NCI-H510A (cell line): ENCODE data around the gene GATA6.

Experiments
- DNase-seq: peaks from one replicate; lab custom pipeline; 2025; lab: John Stamatoyannopoulos, UW

GATA6 gene

DNA sequence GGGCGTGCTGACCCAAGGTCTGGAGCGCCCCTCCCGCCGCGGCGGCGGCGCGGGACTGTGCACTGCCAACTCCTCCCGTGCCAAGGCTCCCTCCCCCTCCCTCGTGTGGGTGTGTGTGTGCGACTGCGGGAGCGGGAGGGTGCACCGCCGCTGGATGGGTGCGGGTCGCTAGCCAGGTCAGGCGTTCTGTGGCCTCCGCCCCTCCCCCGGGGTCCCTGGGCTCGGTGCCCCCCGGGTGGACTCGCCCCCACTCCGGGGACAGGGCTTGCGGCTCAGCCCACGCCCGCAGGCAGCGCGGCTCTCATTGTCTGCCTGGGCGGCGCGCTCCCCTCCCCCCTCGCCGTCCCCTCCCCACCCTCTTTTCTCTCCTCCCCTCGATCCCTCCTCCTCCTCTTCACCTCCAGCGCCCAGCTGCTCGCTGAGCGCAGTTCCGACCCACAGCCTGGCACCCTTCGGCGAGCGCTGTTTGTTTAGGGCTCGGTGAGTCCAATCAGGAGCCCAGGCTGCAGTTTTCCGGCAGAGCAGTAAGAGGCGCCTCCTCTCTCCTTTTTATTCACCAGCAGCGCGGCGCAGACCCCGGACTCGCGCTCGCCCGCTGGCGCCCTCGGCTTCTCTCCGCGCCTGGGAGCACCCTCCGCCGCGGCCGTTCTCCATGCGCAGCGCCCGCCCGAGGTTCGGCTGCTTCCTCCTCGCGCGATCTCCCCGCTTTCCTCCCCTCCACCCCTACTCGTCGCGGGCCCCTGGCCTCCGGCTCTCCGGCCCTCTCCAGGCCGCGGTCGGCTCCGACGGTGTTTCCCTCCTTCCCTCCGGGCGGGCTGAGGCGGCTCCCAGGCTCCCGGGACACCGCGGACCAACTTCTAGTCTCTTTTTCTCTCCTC lies at the start of gene GATA6:
Gene GATA6, plus strand, starts transcription at position 579 of the 878 bp plus-strand sequence. CDS start 1,556 bp downstream, outside the sequence.
- DNase-seq, result no peak

DNA sequence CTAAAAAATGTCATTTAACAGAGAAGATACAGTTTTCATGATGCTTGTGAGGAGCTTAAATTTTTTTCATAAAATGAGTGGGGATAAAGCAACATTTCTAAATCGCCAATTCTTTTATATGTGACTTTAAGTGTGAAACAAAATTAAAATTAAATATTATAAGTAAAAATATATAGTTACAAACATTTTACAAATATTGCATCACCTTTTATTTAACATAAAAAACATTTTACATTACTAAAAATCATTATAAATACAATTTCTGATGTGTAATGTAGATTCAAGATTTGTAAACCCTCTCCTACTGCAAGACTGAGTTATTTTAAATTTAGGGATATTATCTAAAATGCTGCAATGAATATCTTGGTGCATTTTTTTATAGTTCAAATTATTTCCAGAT lies 44.4 kb upstream of the GATA6 start:
- DNase-seq, result no peak

DNA sequence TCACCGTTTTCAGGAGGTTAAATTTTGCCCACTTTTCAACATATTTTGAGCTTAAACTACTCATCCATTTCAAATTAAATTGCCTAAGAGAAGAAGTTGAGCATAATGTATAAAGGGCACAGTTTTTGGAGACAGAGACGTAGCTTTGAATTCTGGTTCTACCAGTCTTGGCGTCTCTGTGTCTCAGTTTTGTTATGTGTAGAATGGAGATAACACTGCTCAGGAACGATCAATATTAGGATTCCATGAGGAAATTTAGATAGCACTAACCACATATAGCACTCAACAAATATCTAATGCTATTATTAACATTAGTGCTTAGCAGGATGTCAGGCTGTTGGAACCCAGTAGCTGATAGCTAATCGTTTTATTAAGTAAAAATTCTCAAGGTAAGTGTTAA lies 40.4 kb upstream of the GATA6 start:
- DNase-seq, result no peak

DNA sequence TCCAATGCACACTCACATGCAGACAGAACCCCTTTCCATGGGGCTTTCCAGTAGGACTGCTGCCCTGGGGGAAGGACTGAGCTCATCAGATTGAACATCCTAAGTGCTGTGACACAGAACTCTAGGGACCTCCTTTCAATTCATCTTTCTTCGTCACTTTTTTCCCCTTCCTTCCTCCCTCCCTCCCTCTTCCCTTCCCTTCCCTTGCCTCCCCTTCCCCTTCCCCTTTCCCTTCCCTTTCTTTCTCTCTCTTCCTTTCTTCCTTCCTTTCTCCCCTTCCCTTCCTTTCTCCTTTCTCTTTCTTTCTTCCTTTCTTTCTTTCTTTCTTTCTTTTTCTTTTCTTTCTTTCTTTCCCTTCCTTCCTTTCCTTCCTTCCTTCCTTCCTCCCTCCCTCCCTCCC lies 39.6 kb upstream of the GATA6 start:
- DNase-seq, result no peak

DNA sequence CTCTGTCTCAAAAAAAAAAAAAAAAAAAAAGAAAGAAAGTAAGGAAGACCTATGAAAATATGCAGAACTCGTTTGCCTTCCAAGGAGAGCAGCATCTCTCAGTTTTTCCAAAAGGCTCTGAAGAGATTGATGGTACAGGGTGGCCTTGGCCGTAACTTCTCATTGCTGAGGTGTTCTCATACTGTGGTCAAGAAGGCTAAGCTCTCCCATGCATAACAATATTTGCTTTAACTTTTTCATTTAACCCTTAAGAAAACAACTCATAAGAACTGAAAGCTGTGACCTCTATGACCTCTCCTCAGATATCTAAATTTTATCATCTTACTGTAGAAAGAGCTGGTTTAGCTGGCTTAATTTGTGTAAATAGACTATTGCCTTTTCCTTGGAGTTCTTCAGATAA lies 37.1 kb upstream of the GATA6 start:
- DNase-seq, result no peak

DNA sequence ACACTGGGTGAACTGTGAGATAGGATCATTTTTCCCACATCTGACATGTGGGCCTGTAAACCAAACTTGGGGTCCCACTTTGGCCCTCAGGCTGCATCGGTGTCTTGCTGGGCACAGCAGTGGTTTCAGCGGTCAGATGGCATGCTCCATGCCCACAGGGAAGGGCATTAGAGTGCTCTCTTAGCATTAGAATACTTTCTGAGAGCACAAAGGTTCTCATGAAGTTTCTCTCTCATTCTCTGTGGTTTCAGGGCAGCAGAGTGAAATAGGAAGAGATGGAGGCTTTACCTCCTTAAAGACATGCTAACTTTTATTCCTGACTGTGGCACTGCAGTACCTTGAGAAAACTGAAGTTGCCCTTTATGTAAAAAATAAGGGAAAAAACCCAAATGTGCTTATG lies 36.6 kb upstream of the GATA6 start:
- DNase-seq, result no peak

DNA sequence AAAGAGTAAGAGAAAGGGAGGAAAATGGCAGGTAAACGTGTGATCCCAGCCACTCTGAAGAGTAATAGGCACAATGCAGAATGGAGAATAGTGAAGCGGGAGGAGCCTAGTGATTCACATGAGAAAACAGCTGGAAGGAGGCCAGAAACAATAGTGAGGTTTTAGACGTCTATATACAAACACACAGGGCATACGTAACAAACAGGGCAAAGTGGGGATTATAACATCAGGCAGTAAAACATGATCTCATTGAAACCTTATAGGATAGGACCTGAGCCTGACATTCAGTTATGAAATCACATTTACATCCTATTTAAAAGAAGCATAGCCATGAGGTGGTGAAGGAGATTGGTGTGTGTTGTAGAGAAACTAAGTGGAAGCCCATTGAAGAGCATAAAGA lies 33.0 kb upstream of the GATA6 start:
- no peak for DNase-seq

DNA sequence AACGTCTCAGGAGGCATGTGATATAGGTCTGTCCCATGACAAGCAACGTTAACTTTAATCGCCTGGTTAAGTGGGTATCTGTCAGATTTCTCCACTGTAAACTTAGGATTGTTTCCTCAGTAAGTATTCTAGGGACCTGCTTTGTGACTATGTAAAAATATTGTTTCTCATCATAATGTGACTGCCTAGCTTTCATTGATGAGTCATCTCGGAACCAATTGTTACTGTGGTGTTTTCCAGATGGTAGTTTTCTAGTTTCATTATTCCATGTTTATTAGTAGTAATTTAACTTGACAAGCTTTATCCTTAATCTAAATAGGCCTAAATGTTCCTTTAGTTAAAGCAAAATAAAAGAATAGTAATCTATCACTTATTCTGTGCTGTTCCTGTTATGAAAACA lies 28.2 kb upstream of the GATA6 start:
- DNase-seq, result no peak

DNA sequence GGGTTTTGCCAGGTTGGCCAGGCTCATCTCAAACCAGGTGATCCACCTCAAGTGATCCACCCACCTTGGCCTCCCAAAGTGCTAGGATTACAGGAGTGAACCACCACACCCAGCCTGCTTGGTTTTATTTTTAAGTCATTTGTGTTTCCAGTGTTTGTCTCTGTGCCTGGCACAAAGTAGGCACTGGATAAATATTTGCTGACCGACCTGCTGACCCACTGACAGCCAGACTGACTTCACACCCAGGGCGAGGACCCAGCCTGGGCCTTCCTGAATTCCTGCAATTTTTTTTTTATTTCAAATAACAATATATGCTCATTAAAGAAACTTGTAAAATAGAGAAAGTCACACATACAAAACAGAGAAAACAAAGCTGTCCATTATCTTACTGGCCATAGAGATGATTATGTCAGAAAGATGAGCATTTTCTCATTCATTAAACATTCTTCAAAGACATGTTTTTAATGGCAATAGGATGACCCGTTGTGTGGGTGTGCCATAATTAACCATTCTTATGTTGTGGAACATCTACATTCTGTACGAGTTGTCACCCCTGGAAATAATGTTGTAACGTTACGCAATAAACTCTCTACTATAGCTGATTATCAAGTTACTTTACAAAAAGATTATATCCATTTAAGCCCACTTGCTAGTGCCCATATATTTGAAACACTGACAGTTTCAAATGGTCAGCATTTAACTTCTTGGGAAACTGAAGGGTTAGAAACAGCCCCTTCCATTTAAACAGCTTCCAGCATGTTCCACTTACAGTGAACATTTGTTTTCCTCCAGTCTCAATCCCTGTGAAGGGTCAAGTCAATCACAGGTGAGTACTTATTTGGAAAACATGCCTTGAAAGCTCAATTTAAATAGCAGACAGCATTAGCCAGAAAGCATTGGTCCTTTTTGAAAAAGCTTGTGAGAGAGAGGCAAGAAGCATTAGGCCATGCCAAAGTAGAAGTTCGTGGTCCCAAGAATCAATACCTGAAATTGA lies 25.7 kb upstream of the GATA6 start:
- no peak for DNase-seq

DNA sequence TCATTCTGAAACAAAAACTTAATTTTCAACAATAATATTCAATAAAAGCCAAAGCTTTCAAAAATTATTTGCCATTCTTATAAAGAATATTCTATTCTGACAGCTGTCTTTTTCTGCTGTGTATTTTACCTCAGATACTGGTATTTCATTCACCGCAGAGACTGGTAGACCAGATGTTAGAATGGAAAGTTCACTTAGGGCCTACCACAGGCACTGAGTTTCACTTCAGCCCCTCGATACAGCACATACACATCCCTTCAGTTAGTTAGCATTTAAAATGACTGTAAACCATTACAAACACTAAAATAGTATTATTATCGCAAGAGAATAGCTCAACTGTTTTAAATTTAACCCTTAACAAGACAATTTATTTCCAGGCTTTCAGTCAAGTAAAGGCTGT lies 24.2 kb upstream of the GATA6 start:
- no peak for DNase-seq

DNA sequence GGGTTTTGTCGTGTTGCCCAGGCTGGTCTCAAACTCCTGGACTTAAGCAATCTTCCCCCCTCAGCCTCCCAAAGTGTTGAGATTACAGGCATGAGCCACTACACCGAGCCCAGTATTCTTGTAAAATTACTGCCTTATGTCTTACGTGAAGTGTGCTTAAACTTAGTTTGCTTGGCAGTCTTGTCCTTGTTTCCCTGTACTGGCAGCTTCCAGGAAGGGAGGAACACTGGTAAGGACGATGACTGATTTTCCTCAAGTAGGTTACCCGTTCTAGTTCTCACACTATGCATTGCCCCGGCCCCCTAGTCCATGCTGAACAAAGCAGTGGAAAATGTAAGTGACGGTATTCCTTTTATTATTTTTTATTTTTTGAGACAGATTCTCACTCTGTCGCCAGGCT lies 19.7 kb upstream of the GATA6 start:
- DNase-seq, result no peak

DNA sequence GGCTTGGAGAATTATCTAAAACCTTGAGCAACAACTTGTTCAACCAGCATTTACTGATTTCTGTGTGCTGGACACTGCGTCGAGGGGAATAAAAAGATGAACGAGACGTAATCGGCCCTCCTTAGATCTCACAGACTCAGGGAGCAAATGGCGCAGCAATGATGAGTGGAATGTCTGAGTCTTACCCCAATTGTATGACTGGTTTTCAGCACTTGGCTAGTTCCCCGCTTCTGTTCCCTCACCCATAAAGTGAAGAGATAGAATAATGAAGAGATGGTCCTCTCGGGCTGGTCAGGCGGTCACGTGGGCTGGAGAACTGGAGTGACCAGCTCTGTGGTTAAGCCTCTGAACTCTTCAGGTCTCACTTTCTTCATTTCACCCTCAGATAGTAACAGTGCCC lies 17.3 kb upstream of the GATA6 start:
- DNase-seq, result no peak

DNA sequence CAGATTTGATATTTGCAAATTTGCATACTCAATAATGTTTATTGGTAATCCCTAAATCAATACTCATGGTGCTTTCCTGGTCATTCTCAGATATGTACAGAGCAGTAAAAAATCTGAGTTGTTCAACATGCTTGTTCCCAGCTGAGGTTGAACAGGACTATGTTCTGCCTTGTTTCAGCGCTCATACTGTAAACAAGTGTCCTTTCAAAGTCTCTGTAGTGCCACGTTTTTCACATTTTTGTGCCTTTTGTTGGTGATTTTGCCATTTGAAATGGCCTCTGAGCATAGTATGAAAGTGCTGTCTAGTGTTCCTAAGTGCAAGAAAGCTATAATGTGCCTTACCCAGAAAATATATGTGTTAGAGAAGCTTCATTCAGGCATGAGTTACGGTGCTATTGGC lies 16.0 kb upstream of the GATA6 start:
- no peak for DNase-seq

DNA sequence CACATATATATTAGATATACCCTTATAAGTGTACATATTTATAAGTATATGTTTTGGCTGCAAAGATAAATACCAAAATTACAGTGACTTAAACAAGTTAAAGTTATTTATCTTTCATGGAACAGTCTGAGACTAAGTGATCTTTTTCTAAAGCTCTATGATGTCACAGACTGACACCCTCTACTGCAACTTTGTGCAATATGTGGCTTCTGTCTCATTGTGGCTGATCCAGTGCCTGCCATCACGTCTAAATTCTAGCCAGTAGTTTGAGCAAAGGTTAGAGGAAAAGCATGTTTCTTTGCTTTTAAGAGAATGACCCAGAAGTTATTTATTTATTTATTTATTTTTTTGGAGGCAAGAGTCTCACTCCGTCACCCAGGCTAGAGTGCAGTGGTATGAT lies 13.8 kb upstream of the GATA6 start:
- DNase-seq, result no peak

DNA sequence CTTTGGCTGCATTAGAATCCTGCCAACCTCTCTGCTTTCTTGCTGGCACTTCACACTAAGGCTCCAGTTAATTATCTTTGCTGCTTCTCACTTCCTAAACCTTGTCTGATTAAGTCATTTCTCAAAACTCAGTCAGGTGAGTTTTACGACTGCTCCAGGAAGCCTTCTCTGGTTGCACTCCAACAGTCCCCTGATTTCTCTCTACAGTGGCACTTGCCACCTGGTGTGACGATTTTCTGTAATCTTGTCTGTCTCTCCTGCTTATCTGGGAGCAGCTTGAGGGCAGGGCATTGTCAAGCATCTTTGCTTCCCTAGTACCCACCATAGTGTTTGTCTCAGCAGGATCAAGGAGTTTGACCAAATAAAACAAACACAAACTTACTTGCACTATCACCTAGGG lies 10.4 kb upstream of the GATA6 start:
- no peak for DNase-seq

DNA sequence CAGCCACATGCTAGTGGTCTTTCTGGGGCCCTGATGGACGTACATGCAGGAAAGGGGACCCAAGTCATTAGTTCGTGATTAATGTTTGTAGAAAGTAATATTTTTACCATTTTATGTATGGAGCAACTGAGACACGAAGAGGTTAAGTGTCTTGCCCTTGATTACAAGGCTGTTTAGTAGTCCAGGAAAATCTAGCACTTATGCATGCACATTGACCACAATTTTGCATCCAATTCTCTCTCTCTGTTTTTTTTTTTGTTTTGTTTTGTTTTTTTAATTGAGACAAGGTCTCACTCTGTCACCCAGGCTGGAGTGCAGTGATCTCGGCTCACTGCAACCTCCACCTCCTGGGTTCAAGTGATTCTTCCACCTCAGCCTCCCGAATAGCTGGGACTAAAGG lies 8.3 kb upstream of the GATA6 start:
- no peak for DNase-seq

DNA sequence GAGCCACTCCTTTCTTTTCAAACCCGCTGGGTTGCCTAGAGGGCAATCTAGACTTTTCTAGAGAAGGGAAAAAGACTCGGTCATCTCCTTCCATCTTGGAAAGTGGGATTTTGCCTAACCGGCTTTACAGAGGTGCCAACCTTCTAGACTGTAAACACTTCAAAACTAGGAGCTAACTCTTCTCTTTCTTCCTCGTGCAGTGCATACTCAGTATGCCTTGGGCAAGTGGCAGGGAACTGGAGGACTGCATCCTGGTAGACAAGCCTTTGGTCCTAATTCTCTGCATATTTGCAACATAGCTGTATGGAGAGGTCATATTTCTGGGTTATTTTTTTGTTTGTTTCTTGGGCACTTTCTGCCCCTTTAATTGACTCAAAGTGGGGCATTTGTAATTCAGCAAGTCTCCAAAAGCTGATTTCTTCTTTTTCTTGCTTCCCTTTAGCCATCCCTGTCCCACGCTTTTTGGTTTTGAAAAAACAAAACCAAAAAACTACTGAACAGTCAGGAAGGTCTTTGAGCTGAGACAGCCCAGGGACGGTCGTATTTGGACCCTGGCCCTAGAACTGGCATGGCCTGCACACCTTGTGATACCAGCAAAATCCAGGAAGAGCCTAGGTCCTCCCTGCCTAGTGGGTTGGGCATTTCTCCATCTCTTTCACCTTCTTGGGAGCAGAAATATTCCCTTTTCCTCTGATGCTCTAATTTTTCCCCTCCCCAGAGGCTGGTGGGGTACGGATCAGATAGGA lies 5.8 kb upstream of the GATA6 start:
- no peak for DNase-seq

DNA sequence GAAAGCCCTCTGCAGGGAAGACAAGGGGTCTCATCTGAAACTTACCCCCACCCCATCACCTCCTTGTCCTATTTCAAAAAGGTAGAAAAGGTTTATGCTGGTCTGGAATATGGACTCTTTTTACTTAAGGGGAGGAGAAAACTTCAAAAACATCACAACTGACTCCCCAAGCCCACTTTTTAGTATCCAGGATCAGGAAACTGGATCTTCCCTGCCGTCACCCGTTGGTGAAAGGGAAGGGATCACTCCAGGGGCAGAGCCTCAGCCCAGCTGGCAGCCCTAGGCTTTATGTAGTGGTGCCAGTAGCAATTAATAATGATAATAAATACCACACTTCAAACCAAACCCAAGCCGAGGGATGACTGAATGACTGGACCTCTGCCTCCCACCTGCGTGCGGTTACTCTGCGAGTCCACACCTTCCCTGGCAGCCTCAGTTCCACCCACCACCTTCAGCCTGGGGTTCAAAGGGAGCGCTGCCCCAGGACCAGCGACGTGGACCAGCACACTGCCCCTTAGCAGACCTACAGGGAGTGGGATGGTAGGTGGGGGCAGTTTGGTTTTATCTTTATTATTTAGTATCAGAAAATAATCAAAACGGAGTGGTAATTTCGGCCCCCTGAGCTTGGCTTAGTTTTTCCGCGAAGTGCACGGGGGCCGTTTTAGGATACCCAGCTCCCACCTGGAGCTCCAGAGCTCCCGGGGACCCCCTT lies 4.9 kb upstream of the GATA6 start:
- DNase-seq, result no peak

DNA sequence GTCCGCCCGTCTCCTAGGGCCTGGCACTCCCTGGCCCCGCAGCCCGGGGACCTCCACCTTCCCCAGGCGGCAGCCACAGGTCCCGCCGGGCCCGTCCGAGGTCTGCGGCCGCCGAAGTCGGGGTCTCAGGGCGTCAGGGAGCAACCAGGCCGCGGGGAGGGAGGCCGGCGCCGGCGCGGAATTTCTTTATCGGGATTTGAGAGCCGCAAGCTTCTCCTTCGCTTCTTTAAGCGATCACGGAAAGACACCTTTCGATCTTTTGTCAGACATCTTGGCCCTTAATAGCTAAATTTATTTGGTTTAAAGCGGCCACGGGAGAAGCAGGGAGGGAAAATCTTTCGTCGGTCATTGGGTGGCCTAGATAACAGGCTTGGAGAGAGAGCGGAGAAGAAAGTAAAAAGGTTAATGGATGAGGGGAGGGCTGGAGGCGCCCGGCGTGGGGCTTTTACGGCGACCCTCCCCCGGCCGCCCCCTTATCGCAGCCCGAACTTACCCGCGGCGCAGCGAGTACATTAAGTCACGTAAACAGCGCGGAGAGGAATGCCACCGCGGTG lies 4.3 kb upstream of the GATA6 start:
- no peak for DNase-seq

DNA sequence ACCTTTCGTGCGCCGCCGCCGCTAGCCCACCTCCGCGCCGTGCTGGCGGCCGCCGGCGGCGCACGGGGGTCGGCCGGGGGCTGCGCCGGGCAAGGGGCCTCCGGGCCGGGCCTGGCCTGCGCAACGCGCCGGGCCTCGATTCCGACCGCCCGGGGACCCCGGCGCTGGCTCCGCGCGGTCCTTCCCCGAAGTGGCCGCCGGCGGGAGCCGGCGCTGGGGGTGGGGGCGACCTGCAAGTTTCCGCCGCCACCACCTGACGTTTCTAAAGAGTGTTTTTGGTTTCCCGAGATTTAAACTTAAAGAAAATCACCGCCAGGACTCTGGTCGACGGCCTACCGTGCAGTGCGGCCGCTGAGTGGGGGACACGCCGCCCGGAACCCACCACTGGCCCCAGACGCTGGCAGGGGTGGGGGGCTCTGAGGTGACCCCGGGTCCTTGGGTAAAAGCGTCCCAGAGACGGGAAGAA lies 3.8 kb upstream of the GATA6 start:
- DNase-seq, result no peak
